Measurements from ENCODE around the gene DUS2. TPM values are rescaled to one million over a fixed set of nuclear protein-coding genes. Genes with fewer than 3 reads are reported as not detected.

Gene DUS2
- total RNA-seq (10 to 100 TPM in 4 of 5 donors, under 1 TPM in 1; 0.45 to 27.5 (median 15.2) TPM), polyA plus RNA-seq (1 to 10 TPM; 4.3 to 9.5 (median 5.0) TPM)
- long read RNA-seq, donor 1, partial matches to known transcripts = 0 of 1 reads
- long read RNA-seq, donor 1, other reads (novel, unspliced or antisense) = 0 of 1 reads
- long read RNA-seq, donor 2, partial matches to known transcripts = 0 of 1 reads
- long read RNA-seq, donor 2, other reads (novel, unspliced or antisense) = 0 of 1 reads
- long read RNA-seq, donor 3, partial matches to known transcripts = 0 of 2 reads
- long read RNA-seq, donor 3, other reads (novel, unspliced or antisense) = 0 of 2 reads
- long read RNA-seq, donor 4 = 0 reads
- long read RNA-seq, donor 5 = 0 reads
- long read RNA-seq, donor 6, partial matches to known transcripts = 0 of 5 reads
- long read RNA-seq, donor 6, other reads (novel, unspliced or antisense) = 0 of 5 reads
- long read RNA-seq, donor 7, partial matches to known transcripts = 0 of 2 reads
- long read RNA-seq, donor 7, other reads (novel, unspliced or antisense) = 0 of 2 reads
- long read RNA-seq, donor 8, partial matches to known transcripts = 0 of 1 reads
- long read RNA-seq, donor 8, other reads (novel, unspliced or antisense) = 0 of 1 reads
- long read RNA-seq, donor 9 = 0 reads
- long read RNA-seq, donor 10, partial matches to known transcripts = 0 of 1 reads
- long read RNA-seq, donor 10, other reads (novel, unspliced or antisense) = 0 of 1 reads

- peak; percentile 95 to 98 for DNase-seq
- peaks cover 19 to 34% (median 30%) of the 10 kb centered on the region in 4 donors for H3K4me1 ChIP-seq
- no peaks in the 10 kb centered on the region for H3K27me3 ChIP-seq
- H3K27ac ChIP-seq = peak within 1 kb of the TSS; percentile 72 to 90 (median 87)
- H3K4me3 ChIP-seq = peak within 1 kb of the TSS; percentile 78 to 99 (median 90)
- TF ChIP-seq POLR2A (IDR thresholded peaks at IDR 0.05) (peak in 1 of 4 donors; percentile 18), CTCF (IDR thresholded peaks at IDR 0.05) (peak in 1 of 7 experiments; percentile 29), POLR2AphosphoS5 (IDR thresholded peaks at IDR 0.05) (peak; percentile 97 to 99 (median 99)), EP300 (IDR thresholded peaks at IDR 0.05) (no peak)
- WGBS, 5 donors = 0 to 1% (median 0%) methylated on average over 28 to 84 of the region's 84 CpGs
- H3K36me3 ChIP-seq = peaks cover 0 to 22% (median 21%) of the 10 kb centered on the region in 4 donors
- intact Hi-C loops (cut with DNase I; ENCODE audit: low total_unique reads) = no loop called here
- H3K9me3 ChIP-seq = no peaks in the 10 kb centered on the region
Measured at GRCh38 chr16:68022728-68023537, at the start of gene DUS2, which contains the start of gene DDX28. Gene DUS2 (plus strand): TSS chr16:68023284. CDS start chr16:68038024, 14,740 bp downstream. Gene DDX28 (minus strand): TSS chr16:68023232. CDS start chr16:68023202, 30 bp downstream.

- Histone ChIP-seq H3K27ac (no peak overlapping the region), H3K36me3 (no peaks in the 10 kb centered on the region), H3K4me1 (no peaks in the 10 kb centered on the region), H3K9me3 (no peaks in the 10 kb centered on the region), H3K27me3 (peaks cover 0 to 8% (median 6%) of the 10 kb centered on the region in 3 donors), H3K4me3 (no peak overlapping the region)
- intact Hi-C loops (cut with DNase I; ENCODE audit: low total_unique reads) = no loop called here
- TF ChIP-seq POLR2AphosphoS5 (IDR thresholded peaks at IDR 0.05) = no peak
- TF ChIP-seq CTCF (IDR thresholded peaks at IDR 0.05) = no peak
- TF ChIP-seq EP300 (IDR thresholded peaks at IDR 0.05) = no peak
- TF ChIP-seq POLR2A (IDR thresholded peaks at IDR 0.05) = no peak
- 48 to 69% (median 63%) methylated on average over 13 to 14 of the region's 14 CpGs for WGBS, 5 donors
- DNase-seq = no peak
Measured at GRCh38 chr16:67975321-67976105, 47.6 kb upstream of the DUS2 start.

GRCh38 chr16:67976205-67976604 lies 46.9 kb upstream of the DUS2 start:
- TF ChIP-seq CTCF (IDR thresholded peaks at IDR 0.05) (no peak), POLR2A (IDR thresholded peaks at IDR 0.05) (no peak), POLR2AphosphoS5 (IDR thresholded peaks at IDR 0.05) (no peak), EP300 (IDR thresholded peaks at IDR 0.05) (no peak)
- Histone ChIP-seq H3K27me3 (peaks cover 0 to 14% (median 7%) of the 10 kb centered on the region in 3 donors), H3K4me3 (no peak overlapping the region), H3K4me1 (no peaks in the 10 kb centered on the region), H3K36me3 (no peaks in the 10 kb centered on the region), H3K9me3 (no peaks in the 10 kb centered on the region), H3K27ac (no peak overlapping the region)
- intact Hi-C loops (cut with DNase I; ENCODE audit: low total_unique reads) = no loop called here
- no peak for DNase-seq
- 90 to 100% (median 94%) methylated on average over 2 of the region's 2 CpGs for WGBS, 5 donors

Measured in stomach (tissue), 19 donors.